OCI-LY3 (cell line): Measurements from ENCODE around the gene ZFC3H1.

Experiments
- EZH2phosphoT487 ChIP-seq: fragments of 200-600 bp; shearing (Covaris generic); IDR thresholded peaks from 2 replicates; pipeline ENCODE4 v1.6.1; 2018; ENCODE audit warnings: antibody characterized with exemption, mixed run types, low read depth
- TF ChIP-seq, protein P1 (sequence below): fragments of 200-600, 300-600 bp; sonication (generic); IDR thresholded peaks from 2 replicates; pipeline ENCODE4 v1.5.1; 2014; ENCODE audit warnings: antibody characterized with exemption, low read length, low read depth

DNA sequence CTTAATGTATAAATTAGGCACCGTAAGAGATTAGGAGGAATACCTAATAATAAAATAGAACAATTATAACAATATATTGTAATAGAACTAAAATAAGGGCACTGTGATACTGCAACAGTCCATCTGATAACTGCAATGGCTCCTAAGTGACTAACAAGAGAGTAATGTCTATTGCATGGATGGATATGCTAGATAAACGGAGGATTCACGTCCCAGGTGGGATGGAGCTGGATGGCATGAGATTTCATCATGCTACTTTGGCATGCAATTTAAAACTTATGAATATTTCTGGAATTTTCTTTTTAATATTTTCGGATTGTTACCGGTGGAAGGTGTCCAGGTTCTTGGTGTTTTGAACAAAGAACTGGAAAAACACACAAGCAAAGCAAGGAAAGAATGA is 20.0 kb upstream of the ZFC3H1 start:
- TF ChIP-seq, protein P1, sequence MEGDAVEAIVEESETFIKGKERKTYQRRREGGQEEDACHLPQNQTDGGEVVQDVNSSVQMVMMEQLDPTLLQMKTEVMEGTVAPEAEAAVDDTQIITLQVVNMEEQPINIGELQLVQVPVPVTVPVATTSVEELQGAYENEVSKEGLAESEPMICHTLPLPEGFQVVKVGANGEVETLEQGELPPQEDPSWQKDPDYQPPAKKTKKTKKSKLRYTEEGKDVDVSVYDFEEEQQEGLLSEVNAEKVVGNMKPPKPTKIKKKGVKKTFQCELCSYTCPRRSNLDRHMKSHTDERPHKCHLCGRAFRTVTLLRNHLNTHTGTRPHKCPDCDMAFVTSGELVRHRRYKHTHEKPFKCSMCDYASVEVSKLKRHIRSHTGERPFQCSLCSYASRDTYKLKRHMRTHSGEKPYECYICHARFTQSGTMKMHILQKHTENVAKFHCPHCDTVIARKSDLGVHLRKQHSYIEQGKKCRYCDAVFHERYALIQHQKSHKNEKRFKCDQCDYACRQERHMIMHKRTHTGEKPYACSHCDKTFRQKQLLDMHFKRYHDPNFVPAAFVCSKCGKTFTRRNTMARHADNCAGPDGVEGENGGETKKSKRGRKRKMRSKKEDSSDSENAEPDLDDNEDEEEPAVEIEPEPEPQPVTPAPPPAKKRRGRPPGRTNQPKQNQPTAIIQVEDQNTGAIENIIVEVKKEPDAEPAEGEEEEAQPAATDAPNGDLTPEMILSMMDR = no peak
- TF ChIP-seq EZH2phosphoT487 = no peak
